ENCODE measurements around the gene TMTC1.

The TMTC1 gene

GRCh38 chr12:29517264-29517663, 266.5 kb downstream of the TMTC1 start:
- no peak for DNase-seq

- no peak for DNase-seq
These were observed 267.3 kb downstream of the TMTC1 start for GRCh38 chr12:29516431-29516875.

- no peak for DNase-seq
These were observed 273.1 kb downstream of the TMTC1 start for GRCh38 chr12:29510591-29511185.

- no peak for DNase-seq
These were observed 274.2 kb downstream of the TMTC1 start for GRCh38 chr12:29509503-29509902.

GRCh38 chr12:29508949-29509348, 274.8 kb downstream of the TMTC1 start:
- no peak for DNase-seq

GRCh38 chr12:29505122-29505521, 278.6 kb downstream of the TMTC1 start:
- DNase-seq: no peak

GRCh38 chr12:29503283-29503682, 280.5 kb downstream of the TMTC1 start:
- DNase-seq: no peak

GRCh38 chr12:29499235-29499634, 284.5 kb downstream of the TMTC1 start:
- DNase-seq: no peak

GRCh38 chr12:29497588-29497987, 286.2 kb downstream of the TMTC1 start, which contains the start of gene OVCH1:
Gene OVCH1, minus strand, starts transcription at chr12:29497686. Its CDS starts 0 bp downstream, at chr12:29497686.
- DNase-seq: no peak

- no peak for DNase-seq
These were observed 290.9 kb downstream of the TMTC1 start for GRCh38 chr12:29492891-29493290.

GRCh38 chr12:29486972-29487371, 296.8 kb downstream of the TMTC1 start:
- DNase-seq: no peak

- DNase-seq: no peak
These were observed 320.5 kb downstream of the TMTC1 start for GRCh38 chr12:29463198-29463597.

- DNase-seq: no peak
These were observed 323.7 kb downstream of the TMTC1 start for GRCh38 chr12:29460082-29460481.

GRCh38 chr12:29455087-29455486, 328.7 kb downstream of the TMTC1 start:
- DNase-seq: no peak

- DNase-seq: no peak
These were observed 331.9 kb downstream of the TMTC1 start for GRCh38 chr12:29451888-29452287.

Measured in NCI-H2171 (cell line).